ENCODE results near the gene BMPR1A. TPM values are rescaled to one million over a fixed set of nuclear protein-coding genes. Genes with fewer than 3 reads are reported as not detected.

The BMPR1A gene
- total and polyA plus RNA-seq, 2 of the 4 experiments (the other 2 are of a cell fraction) = 15.9 to 93.7 TPM

DNA sequence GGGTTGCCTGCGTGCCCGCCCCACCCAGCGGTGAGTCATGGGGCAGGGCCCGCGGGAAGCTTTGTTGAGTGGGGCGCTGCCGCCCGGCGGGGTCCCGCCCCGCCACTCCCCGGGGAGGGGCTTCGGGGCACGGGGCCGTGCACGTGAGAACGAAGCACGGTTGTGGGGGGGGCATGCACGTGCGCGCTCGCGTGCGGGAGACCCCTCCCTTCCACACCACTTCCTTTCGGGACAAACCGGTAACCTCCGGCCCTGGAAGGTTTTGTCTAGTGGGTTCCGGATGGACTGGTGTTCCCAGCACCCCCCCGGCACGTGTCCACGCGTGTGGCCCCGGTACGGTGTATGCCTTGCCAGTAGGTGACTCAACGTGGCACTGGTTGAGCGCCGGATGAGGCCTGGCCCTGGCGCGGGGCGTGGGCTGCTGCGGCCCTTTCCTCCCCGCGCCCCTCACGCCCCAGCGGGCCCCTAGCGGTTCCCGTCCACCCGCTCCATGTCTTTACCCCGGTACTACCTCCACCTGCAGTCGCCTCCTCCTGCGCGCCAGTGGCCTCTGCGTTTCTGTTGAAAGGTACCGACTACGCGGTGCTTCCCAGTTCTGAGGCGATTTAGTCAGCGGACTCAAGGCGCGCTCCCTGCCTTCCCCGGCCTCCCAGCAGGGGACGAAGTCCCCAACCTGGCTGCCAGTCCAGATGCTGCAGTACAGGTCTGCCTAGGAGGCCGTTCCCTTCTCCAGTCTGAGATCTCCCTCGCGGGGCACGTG lies 215.0 kb downstream of the BMPR1A start (continued):
- TF ChIP-seq, protein P1, sequence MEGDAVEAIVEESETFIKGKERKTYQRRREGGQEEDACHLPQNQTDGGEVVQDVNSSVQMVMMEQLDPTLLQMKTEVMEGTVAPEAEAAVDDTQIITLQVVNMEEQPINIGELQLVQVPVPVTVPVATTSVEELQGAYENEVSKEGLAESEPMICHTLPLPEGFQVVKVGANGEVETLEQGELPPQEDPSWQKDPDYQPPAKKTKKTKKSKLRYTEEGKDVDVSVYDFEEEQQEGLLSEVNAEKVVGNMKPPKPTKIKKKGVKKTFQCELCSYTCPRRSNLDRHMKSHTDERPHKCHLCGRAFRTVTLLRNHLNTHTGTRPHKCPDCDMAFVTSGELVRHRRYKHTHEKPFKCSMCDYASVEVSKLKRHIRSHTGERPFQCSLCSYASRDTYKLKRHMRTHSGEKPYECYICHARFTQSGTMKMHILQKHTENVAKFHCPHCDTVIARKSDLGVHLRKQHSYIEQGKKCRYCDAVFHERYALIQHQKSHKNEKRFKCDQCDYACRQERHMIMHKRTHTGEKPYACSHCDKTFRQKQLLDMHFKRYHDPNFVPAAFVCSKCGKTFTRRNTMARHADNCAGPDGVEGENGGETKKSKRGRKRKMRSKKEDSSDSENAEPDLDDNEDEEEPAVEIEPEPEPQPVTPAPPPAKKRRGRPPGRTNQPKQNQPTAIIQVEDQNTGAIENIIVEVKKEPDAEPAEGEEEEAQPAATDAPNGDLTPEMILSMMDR (conservative IDR thresholded peaks at IDR 0.05; ENCODE audit: low read depth, low read length) = no peak
